Measurements from ENCODE around the gene SYNJ1.

DNA sequence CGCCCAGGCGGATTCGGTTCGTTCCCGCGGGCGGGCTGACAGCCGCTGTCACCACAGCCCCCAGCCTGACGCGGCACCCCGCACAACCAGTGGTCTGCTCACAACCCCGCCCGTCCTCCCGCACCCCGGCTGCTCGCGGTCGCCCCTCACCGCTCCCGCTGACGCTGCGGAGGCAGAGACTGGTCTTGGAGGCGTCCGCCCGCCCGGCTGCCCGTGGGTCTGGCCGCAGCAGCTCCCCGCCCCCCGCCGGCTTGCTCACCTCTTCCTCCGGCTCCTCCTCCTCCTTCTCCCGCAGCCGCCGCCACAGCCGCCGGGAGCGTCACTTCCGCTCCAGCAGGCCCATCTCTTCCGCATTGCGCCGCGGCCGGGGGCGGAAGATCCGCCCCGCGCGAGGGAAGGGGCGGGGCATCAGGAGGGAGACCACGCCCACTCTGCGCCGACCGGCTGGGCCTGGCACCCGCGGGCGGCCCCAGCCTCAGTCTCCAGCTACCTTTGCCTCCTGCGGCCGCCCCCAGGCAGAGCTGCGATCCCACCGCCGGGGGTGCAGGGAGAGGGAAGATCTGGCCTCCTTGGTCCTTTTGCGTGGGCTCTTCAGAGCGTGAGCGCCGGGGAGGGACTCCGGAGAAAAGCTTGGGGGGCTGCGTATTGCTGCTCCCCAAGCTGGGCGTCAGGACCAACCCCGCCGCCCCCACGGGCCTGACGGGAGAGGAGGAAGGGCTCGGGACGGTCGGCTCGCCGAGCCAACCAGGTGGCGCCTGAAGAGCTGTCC lies at the start of gene SYNJ1:
- TF ChIP-seq, protein P1, sequence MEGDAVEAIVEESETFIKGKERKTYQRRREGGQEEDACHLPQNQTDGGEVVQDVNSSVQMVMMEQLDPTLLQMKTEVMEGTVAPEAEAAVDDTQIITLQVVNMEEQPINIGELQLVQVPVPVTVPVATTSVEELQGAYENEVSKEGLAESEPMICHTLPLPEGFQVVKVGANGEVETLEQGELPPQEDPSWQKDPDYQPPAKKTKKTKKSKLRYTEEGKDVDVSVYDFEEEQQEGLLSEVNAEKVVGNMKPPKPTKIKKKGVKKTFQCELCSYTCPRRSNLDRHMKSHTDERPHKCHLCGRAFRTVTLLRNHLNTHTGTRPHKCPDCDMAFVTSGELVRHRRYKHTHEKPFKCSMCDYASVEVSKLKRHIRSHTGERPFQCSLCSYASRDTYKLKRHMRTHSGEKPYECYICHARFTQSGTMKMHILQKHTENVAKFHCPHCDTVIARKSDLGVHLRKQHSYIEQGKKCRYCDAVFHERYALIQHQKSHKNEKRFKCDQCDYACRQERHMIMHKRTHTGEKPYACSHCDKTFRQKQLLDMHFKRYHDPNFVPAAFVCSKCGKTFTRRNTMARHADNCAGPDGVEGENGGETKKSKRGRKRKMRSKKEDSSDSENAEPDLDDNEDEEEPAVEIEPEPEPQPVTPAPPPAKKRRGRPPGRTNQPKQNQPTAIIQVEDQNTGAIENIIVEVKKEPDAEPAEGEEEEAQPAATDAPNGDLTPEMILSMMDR (IDR thresholded peaks at IDR 0.05; ENCODE audit: low read depth, low read length, poor library complexity, severe bottlenecking): no peak
- no peak for TF ChIP-seq EZH2phosphoT487 (IDR thresholded peaks at IDR 0.05; ENCODE audit: borderline replicate concordance, low read length)
